ENCODE measurements around the gene DBN1. TPM values are rescaled to one million over a fixed set of nuclear protein-coding genes. Genes with fewer than 3 reads are reported as not detected.

Gene DBN1
- total and polyA plus RNA-seq, 9 of the 15 experiments (the other 6 are each of a cell fraction or from before 2014, with no cell fraction given), result 0.25 to 87.2 (median 27.9) TPM

DNA sequence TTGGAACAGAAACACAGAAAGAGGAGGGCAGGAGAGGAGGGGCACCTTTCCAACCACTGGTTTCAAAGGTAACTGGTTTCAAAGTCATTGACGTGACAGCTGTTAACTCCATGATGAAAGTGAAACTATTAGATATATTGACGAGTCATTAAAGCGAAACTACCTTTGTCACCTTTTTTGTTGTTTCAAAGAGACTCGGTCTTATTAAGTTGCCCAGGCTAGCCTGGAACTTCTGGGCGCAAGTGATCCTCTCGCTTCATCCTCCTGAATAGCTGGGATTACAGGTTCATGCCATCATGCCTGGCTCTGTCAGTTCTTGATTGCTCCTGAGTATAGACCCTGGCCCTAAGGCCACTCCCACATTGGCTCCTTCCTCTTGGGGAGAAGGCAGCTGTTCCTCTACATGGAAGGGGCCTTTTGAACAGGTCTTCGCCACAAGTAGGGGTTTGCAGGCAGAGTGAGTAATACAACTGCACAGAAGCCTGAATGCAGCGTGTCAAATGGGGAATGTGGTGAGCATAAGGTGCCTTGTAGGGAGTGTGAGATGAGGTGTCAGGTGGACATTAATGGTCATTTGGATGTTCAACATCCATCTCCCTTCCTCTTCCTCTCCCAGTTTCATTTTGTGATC, 60.7 kb downstream of the DBN1 start (continued):
- TF ChIP-seq RBM14 (IDR thresholded peaks at IDR 0.05; ENCODE audit: borderline replicate concordance, insufficient read depth, low read depth, low read length), result no peak
- no peak for TF ChIP-seq ZNF175 (CRISPR knock-in tag; IDR thresholded peaks at IDR 0.05; ENCODE audit: low read depth)
- no peak for TF ChIP-seq HDAC8 (tag; IDR thresholded peaks at IDR 0.05)

DNA sequence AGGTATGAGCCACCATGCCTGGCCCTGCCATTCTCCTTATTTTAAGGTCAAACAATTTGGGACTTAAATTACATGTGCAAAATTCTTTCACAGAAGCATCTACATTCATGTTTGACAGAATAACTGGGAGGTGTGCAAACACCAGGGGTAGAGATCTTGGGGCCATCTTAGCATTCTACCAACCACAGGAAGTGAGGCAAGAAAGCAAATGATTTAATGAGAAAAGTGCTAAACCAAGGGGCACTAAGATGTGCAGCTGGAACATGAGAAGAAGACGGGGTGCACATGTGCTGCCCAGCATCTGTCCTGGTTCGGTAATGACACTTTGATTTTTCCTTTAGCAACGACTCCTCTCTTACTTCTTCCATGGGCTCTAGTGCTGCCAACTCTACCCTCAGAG, 62.9 kb downstream of the DBN1 start:
- Histone ChIP-seq H3K4me3 (no peak overlapping the region), H4K20me1 (replicated peaks; ENCODE audit: control insufficient read depth, insufficient read depth, low read length) (no peaks in the 10 kb centered on the region), H3K79me2 (ENCODE audit: control insufficient read depth, insufficient read depth, low read length) (no peaks in the 10 kb centered on the region), H3K4me1 (replicated peaks in 1 of 2; ENCODE audit: control insufficient read depth in 2 of 2, insufficient read depth in 2 of 2, low read length in 2 of 2) (peaks cover 0 to 5% of the 10 kb centered on the region in 2 experiments; a peak in 4 of 5 replicates), H3K9ac (ENCODE audit: insufficient read depth in 1 of 2, low read depth in 2 of 2, low read length in 2 of 2) (no peak overlapping the region), H3K36me3 (ENCODE audit: control insufficient read depth, insufficient read depth, low read length) (no peaks in the 10 kb centered on the region), H3K9me3 (replicated peaks; ENCODE audit: control insufficient read depth, insufficient read depth, low read depth, low read length) (no peaks in the 10 kb centered on the region), H3K9me1 (ENCODE audit: control insufficient read depth, insufficient read depth, low read length) (no peaks in the 10 kb centered on the region), H3K27me3 (ENCODE audit: control insufficient read depth in 2 of 2, insufficient read depth in 2 of 2, low read length in 2 of 2) (no peaks in the 10 kb centered on the region), H3K27ac (ENCODE audit: extremely low read depth, low read depth, low read length) (no peak overlapping the region), H2AFZ (ENCODE audit: low read depth, low read length) (no peak overlapping the region), H3K4me2 (ENCODE audit: insufficient read depth, low read length) (no peak overlapping the region)
- no TSS peak for BruUV-seq (replicated peaks)
- FAIRE-seq (no peak), DNase-seq (ENCODE audit: extremely low read depth in 1 of 4, low spot score in 3 of 4) (no peak), ATAC-seq (no peak)
- in situ Hi-C loops (cut with MboI), result no loop called here
- POLR2A ChIA-PET, result no interaction called here
- WGBS (ENCODE audit: insufficient coverage, low coverage, missing lambda C conversion rate), result 42% methylated on average over 3 of the region's 3 CpGs
- intact Hi-C loops (cut with micrococcal nuclease), result no loop called here
- CTCF ChIA-PET (ENCODE audit: low intra/inter-chr PET ratio), result no interaction called here
- no peak for TF ChIP-seq ILK (tag; IDR thresholded peaks at IDR 0.05; ENCODE audit: borderline replicate concordance, low read depth)
- TF ChIP-seq, protein P1, sequence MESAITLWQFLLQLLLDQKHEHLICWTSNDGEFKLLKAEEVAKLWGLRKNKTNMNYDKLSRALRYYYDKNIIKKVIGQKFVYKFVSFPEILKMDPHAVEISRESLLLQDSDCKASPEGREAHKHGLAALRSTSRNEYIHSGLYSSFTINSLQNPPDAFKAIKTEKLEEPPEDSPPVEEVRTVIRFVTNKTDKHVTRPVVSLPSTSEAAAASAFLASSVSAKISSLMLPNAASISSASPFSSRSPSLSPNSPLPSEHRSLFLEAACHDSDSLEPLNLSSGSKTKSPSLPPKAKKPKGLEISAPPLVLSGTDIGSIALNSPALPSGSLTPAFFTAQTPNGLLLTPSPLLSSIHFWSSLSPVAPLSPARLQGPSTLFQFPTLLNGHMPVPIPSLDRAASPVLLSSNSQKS (CRISPR knock-in tag; IDR thresholded peaks at IDR 0.05), result no peak
- TF ChIP-seq, protein P2, sequence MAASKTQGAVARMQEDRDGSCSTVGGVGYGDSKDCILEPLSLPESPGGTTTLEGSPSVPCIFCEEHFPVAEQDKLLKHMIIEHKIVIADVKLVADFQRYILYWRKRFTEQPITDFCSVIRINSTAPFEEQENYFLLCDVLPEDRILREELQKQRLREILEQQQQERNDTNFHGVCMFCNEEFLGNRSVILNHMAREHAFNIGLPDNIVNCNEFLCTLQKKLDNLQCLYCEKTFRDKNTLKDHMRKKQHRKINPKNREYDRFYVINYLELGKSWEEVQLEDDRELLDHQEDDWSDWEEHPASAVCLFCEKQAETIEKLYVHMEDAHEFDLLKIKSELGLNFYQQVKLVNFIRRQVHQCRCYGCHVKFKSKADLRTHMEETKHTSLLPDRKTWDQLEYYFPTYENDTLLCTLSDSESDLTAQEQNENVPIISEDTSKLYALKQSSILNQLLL (CRISPR knock-in tag; IDR thresholded peaks at IDR 0.05; ENCODE audit: borderline replicate concordance), result no peak
- TF ChIP-seq, protein P3, sequence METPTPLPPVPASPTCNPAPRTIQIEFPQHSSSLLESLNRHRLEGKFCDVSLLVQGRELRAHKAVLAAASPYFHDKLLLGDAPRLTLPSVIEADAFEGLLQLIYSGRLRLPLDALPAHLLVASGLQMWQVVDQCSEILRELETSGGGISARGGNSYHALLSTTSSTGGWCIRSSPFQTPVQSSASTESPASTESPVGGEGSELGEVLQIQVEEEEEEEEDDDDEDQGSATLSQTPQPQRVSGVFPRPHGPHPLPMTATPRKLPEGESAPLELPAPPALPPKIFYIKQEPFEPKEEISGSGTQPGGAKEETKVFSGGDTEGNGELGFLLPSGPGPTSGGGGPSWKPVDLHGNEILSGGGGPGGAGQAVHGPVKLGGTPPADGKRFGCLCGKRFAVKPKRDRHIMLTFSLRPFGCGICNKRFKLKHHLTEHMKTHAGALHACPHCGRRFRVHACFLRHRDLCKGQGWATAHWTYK (CRISPR knock-in tag; IDR thresholded peaks at IDR 0.05), result no peak
- no peak for TF ChIP-seq ESRRA (IDR thresholded peaks at IDR 0.05; ENCODE audit: borderline replicate concordance, low read depth)
- no peak for TF ChIP-seq NBN (IDR thresholded peaks at IDR 0.05; ENCODE audit: low read depth)
- TF ChIP-seq RB1 (IDR thresholded peaks at IDR 0.05; ENCODE audit: low read depth), result no peak
- TF ChIP-seq HDAC3 (IDR thresholded peaks at IDR 0.05; ENCODE audit: borderline replicate concordance, partially characterized antibody), result no peak
- TF ChIP-seq, protein P4, sequence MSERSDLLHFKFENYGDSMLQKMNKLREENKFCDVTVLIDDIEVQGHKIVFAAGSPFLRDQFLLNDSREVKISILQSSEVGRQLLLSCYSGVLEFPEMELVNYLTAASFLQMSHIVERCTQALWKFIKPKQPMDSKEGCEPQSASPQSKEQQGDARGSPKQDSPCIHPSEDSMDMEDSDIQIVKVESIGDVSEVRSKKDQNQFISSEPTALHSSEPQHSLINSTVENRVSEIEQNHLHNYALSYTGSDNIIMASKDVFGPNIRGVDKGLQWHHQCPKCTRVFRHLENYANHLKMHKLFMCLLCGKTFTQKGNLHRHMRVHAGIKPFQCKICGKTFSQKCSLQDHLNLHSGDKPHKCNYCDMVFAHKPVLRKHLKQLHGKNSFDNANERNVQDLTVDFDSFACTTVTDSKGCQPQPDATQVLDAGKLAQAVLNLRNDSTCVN (CRISPR knock-in tag; IDR thresholded peaks at IDR 0.05), result no peak
- no peak for TF ChIP-seq ILF3 (IDR thresholded peaks at IDR 0.05; ENCODE audit: borderline replicate concordance)
- no peak for TF ChIP-seq ZNF444 (CRISPR knock-in tag; IDR thresholded peaks at IDR 0.05)
- no peak for TF ChIP-seq MCM7 (IDR thresholded peaks at IDR 0.05)
- no peak for TF ChIP-seq SMARCA4 (IDR thresholded peaks at IDR 0.05)
- TF ChIP-seq ZKSCAN8 (CRISPR knock-in tag; IDR thresholded peaks at IDR 0.05), result no peak

Measured in K562 (cell line).